ENCODE data around the gene LRRC34.

DNA sequence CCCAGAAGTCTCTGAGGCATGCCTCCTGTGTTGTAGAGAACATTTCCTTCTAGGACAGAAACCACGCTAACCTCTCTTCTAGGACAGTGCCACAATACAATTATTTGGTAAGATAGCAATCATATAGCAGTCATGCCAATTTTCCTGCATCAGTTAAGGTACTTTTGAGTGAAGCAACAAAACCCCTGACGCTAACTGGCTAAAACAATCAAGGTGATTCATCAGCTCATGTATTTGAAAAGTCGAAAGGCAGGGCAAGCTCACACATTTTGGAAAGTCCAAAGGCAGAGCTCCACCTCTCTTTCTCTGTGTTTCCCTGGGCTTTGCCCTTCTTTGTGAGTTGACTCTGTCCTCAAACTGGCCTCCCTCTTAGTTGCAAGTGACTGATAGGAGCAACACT, 58.0 kb downstream of the LRRC34 start:
- TF ChIP-seq EZH2 (IDR thresholded peaks at IDR 0.05) (no peak), POLR2AphosphoS5 (IDR thresholded peaks at IDR 0.05; ENCODE audit: borderline replicate concordance, low read depth, low read length) (no peak)
